ENCODE results near the gene CRIP1.

CRIP1 gene, protein sequence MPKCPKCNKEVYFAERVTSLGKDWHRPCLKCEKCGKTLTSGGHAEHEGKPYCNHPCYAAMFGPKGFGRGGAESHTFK

GRCh38 chr14:105486163-105486973, at the start of gene CRIP1:
Gene CRIP1 (plus strand): TSS chr14:105486886. CDS start chr14:105487260, 374 bp downstream.
- no peak for DNase-seq (ENCODE audit: low read depth in 2 of 2)

- DNase-seq (ENCODE audit: low read depth in 2 of 2): no peak
These were observed 49.6 kb upstream of the CRIP1 start for GRCh38 chr14:105436891-105437722.

DNA sequence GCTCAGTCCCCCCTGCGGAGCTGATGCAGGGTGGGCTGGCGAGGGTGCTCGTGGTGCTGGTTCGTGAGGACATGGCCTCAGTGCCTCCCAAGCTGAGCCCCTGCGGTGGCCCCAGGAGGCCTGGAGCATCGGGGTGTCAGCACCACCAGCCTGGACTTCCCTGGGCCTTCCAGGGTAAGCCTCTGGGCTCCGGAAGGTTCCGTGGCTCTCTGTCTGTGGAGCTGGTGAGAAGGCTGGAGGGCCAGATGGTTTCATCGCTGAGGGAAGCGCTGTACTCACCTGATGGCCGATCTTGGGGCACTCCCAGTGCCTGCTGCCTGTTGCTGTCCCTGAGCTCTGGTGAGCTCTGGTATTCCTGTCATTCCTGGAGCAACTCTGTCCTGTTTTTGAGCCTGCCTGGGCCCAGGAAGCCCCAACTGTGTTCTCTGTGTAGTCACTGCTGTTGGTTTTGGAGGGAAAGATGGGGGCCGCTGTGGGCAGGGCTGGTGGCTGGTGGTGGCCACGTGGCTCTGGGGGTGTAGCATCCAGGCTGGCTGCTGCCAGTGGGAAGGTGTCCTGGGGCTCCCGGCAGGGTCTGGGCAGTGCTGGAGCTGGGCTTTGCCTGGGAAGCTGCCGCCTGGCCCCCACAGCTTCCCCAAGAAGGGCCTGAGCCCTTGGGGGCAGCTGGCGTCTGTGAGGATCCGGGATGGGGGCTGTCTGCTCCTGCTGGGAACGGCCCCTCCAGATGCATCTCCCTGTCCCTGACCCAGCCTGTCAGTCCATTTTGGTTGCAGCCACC, 48.8 kb upstream of the CRIP1 start:
- DNase-seq (ENCODE audit: low read depth in 2 of 2): no peak

GRCh38 chr14:105439179-105439578, 47.5 kb upstream of the CRIP1 start:
- DNase-seq (ENCODE audit: low read depth in 2 of 2): no peak

GRCh38 chr14:105439710-105440553, 46.8 kb upstream of the CRIP1 start:
- DNase-seq (ENCODE audit: low read depth in 2 of 2): no peak

- no peak for DNase-seq (ENCODE audit: low read depth in 2 of 2)
These were observed 46.2 kb upstream of the CRIP1 start for GRCh38 chr14:105440554-105440900.

DNA sequence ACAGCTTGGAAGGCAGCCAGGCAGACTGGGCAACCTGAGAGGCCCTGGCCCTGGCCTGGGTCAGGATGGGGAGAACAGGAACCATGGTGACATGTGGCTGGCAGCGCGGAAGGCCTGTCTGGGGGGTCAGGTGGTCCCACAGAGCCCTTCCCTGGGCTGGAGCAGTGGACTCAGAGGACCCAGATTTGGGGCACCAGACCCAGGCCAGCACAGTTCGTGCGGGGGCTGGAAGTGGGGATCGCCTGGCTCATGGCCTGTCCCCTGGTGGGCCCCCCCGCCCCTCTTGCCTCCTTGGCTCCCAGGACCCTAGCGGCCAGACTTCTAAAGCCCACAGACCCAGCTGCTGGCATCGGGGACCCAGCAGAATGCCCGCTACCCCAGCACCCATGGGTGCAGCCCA, 45.7 kb upstream of the CRIP1 start:
- DNase-seq (ENCODE audit: low read depth in 2 of 2): no peak

GRCh38 chr14:105442125-105442524, 44.6 kb upstream of the CRIP1 start:
- no peak for DNase-seq (ENCODE audit: low read depth in 2 of 2)

GRCh38 chr14:105442834-105443233, 43.9 kb upstream of the CRIP1 start:
- no peak for DNase-seq (ENCODE audit: low read depth in 2 of 2)

DNA sequence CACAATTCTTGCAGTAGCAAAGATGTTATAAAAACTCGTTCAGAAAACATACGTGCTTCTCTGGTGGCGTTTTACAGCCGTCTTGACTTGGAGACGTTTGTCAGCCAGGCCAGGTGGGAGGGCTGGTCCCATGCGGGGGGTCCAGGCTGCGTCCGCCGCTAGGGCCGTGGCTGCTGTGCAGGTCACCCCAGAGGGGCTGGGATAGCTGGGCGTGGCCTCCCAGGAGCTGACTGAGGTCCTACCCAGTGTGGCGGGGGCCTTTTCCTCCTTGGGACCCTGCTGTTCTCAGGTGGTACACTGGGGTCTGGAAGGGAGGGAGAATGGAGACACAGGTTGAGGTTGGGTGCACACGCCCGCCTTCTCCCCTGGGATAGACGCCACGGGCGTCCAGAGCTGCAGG, 41.8 kb upstream of the CRIP1 start:
- DNase-seq (ENCODE audit: low read depth in 2 of 2): no peak

- no peak for DNase-seq (ENCODE audit: low read depth in 2 of 2)
These were observed 41.4 kb upstream of the CRIP1 start for GRCh38 chr14:105445290-105445689.

GRCh38 chr14:105445901-105446845, 40.5 kb upstream of the CRIP1 start:
- DNase-seq (ENCODE audit: low read depth in 2 of 2): no peak

DNA sequence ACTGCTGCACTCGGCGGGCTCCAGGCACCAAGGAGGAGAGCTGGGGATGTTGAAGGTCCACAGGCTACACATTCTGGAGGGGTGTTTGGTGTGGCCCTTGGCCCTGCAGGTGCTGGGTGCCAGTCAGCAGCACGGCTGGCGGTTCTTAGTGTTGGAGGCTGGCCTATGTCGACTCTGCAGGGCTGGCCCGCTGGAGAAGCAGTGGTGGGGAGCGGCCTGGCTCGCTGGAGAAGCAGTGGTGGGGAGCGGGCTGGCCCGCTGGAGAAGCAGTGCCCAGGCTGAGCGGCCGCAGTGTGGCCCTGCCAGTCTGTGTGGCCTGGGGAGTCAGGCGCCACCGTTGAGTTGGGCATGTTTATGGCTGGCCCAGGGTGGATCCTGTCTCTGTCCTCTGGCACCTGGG, 39.7 kb upstream of the CRIP1 start:
- no peak for DNase-seq (ENCODE audit: low read depth in 2 of 2)

DNA sequence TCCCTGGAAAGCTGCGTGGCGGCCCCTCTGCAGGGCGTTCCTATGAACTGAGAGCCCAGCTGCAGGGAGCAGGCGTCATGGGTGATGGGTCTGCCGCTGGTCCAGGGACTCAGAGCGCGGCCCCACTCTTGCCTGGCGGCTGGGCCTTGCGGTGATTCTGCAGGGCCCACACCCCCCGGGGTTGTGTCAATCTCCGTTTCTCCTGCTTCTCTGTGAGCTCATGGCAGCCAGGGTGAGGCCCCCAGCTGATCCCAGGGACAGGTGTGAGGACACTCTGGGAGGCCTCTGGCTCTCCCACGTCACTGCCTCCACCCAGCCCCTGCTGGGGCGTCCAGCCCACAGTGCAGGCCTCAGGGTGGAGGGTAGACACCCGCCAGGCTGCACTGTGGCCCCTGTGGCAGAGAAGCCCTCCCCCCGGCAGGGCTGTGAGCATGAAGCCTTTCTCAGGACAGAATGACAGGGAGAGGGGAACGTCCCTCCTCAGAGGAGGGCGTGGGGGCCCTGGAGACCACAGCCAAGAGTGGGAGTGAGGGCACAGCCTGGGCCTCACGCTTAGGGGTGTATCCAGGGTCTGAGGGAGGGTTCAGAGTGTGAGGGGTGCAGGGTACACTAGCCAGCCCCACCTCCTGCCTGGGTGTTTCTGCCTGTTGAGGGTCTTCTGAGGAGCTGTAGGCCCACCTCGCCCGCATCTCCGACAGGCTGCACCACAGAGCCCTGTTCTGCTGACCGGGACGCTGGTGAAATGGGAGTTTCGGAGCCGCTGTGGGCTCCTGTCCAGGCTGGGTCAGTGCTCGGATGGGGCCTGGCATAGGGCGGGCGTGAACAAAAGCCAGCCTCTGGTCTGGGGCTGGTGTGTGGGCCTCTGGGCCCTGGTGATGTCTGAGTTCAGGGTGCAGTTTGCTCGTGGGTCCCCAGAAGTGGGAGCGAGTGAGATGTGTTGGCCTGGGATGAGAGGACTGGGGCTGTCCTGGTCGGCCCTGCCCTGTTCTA, 38.7 kb upstream of the CRIP1 start:
- DNase-seq (ENCODE audit: low read depth in 2 of 2): no peak

GRCh38 chr14:105448706-105449111, 38.0 kb upstream of the CRIP1 start:
- peak; percentile 26 to 31 for DNase-seq (ENCODE audit: low read depth in 2 of 2)

- no peak for DNase-seq (ENCODE audit: low read depth in 2 of 2)
These were observed 37.2 kb upstream of the CRIP1 start for GRCh38 chr14:105449276-105450122.

DNA sequence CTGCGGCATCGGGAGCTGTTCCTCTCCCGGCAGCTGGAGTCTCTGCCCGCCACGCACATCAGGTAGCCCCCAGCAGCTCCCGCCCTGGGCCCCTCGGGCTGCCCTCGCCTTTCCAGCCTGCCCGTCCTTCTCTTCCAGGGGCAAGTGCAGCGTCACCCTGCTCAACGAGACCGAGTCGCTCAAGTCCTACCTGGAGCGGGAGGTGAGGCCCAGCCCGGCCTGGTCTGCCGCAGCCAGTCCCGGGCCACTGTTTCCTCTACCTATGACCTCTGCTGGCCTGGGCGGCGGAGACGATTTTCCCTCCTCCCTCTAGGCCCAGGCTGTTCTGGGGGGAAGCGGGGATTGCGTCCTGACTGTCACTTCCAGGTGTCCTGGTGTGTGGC, 36.6 kb upstream of the CRIP1 start:
- DNase-seq (ENCODE audit: low read depth in 2 of 2): no peak
